AG09309 (cell line): ENCODE results near the gene MACROH2A2.
"Not testable (repeated sequence)": the region's sequence is repeated elsewhere in the genome, so short reads cannot be mapped to it uniquely, and the experiment has no call there.

ENCODE experiments used
- DNase-seq: peaks from one replicate; pipeline ENCODE4 v3.0.0-alpha.2; 2010; ENCODE audit warnings: low read depth
- H3K4me3 ChIP-seq: 2 replicates; pipeline ENCODE4 v1.5.1; 2011; ENCODE audit warnings: mild to moderate bottlenecking, low read depth, low read length, moderate library complexity; ENCODE audit not compliant: control insufficient read depth
- TF ChIP-seq, protein P1 (sequence below): IDR thresholded peaks from 2 replicates; pipeline ENCODE4 v1.5.1; 2011; ENCODE audit warnings: mild to moderate bottlenecking, low read depth, low read length, inconsistent platforms; ENCODE audit not compliant: insufficient read depth, control insufficient read depth; ENCODE audit errors: missing control alignments

Gene MACROH2A2

DNA sequence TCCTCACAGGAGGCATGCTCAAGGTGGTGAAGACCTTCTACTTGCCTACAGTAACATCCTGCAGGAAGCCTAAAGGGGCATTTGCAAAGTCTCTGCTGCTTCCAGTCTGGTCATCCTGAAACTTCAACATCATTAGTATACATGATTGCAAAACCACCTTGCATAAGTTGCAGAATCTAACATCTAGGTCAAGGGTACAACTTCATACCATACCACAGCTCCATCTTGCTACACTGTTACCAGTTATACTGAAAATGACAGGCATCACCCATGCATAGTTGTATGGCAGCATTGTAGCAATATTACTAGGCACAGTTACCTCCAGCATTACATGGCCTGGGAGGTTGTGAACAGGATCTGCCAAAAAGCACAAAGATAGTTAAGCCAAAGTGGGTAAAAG, 13.7 kb upstream of the MACROH2A2 start:
- DNase-seq: no peak
- TF ChIP-seq, protein P1, sequence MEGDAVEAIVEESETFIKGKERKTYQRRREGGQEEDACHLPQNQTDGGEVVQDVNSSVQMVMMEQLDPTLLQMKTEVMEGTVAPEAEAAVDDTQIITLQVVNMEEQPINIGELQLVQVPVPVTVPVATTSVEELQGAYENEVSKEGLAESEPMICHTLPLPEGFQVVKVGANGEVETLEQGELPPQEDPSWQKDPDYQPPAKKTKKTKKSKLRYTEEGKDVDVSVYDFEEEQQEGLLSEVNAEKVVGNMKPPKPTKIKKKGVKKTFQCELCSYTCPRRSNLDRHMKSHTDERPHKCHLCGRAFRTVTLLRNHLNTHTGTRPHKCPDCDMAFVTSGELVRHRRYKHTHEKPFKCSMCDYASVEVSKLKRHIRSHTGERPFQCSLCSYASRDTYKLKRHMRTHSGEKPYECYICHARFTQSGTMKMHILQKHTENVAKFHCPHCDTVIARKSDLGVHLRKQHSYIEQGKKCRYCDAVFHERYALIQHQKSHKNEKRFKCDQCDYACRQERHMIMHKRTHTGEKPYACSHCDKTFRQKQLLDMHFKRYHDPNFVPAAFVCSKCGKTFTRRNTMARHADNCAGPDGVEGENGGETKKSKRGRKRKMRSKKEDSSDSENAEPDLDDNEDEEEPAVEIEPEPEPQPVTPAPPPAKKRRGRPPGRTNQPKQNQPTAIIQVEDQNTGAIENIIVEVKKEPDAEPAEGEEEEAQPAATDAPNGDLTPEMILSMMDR: no peak
- H3K4me3 ChIP-seq: no peak overlapping the region

DNA sequence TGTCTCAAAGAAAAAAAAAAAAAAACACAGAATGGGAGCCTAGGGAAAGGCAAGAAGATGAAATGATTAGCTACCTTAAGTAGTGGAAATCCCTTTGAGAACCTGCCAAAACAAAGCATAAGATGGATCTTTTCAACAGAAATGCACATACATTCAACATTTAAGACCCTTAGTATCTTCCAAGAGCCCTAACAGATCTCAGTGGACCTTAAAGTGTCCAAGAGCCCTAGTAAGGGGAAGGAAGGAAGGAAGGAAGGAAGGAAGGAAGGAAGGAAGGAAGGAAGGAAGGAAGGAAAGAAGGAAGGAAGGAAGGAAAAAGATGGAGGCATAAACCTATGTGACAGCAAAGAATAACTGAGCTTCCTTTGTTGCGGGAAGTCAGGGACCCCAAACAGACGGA, 11.6 kb upstream of the MACROH2A2 start:
- TF ChIP-seq, protein P1: no peak

DNA sequence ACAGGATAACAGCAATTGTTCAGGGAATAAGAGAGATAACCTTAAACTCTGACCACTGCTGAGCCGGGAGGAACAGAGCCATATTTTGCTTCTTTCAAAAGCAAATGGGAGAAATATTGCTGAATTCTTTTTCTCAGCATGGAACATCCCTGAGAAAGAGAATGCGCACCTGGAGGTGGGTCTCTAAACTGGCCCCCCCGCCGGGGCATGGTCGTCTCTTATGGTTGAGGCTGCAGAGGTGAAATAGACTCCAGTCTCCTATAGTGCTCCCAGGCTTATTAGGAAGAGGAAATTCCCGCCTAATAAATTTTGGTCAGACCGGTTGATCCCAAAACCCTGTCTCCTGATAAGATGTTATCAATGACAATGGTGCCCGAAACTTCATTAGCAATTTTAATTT, 10.9 kb upstream of the MACROH2A2 start:
- H3K4me3 ChIP-seq, DNase-seq: not testable (repeated sequence)

More for the DNA sequence above, 11.6 kb upstream of the MACROH2A2 start:
- DNase-seq: no peak
- no peak overlapping the region for H3K4me3 ChIP-seq

DNA sequence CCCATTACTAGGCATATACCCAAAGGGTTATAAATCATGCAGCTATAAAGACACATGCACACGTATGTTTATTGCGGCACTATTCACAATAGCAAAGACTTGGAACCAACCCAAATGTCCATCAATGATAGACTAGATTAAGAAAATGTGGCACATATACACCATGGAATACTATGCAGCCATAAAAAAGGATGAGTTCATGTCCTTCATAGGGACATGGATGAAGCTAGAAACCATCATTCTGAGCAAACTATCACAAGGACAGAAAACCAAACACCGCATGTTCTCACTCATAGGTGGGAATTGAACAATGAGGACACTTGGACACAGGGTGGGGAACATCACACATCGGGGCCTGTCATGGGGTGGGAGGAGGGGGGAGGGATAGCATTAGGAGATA, 5.6 kb upstream of the MACROH2A2 start:
- not testable (repeated sequence) for DNase-seq, H3K4me3 ChIP-seq

DNA sequence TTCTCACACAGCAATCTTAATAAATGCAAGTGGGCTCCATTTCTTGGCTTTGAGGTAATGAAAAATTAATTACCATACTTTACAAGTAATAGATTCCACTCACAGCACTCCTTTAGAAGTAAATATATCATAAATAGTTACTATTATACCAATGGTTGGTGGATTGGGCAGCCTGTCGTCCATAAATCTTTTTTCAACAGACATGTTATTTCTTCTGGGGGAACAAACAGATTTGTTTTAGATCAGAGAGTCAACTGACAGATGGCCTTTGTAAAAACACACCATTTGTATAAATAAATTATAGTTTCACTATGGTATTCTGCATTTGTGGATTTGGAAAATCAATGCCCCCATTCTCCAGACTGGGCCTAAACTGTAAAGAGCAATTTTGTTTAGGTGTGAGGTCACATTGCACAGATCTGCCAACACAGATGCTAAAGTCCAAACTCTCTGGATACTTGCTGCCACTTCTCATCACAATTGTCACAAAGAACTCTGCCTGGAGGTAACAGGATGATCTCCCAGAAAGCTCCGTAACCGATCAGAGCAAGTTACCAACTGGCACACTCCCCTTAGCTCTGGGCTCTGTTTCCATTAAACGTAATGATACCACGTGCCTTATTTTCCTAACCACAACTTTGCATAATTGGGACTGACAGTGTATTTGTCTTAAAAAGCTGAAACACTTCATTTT, 4.5 kb upstream of the MACROH2A2 start:
- no peak for DNase-seq
- H3K4me3 ChIP-seq: no peak overlapping the region
- TF ChIP-seq, protein P1: no peak

DNA sequence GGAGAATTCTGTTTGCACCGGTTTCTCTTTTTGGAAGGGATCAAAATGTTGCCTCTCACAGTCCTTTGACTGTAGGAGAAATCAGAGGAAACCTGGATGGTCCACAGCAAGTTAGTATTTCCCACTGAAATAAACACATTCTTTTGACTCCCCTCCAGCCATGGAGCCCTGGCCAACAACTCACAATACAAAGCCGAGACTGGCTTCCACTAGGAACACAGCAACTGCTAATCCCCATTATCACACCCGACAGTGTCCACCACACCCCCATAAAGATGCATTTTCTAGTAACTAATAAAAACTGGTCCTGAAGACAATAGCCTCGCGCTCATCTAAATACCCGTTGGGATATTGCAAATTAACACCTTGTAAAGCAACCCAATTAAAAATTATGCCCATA, 798 bp upstream of the MACROH2A2 start:
- no peak overlapping the region; the same call in 1 of the 2 replicates for H3K4me3 ChIP-seq
- no peak for DNase-seq
- TF ChIP-seq, protein P1: no peak

DNA sequence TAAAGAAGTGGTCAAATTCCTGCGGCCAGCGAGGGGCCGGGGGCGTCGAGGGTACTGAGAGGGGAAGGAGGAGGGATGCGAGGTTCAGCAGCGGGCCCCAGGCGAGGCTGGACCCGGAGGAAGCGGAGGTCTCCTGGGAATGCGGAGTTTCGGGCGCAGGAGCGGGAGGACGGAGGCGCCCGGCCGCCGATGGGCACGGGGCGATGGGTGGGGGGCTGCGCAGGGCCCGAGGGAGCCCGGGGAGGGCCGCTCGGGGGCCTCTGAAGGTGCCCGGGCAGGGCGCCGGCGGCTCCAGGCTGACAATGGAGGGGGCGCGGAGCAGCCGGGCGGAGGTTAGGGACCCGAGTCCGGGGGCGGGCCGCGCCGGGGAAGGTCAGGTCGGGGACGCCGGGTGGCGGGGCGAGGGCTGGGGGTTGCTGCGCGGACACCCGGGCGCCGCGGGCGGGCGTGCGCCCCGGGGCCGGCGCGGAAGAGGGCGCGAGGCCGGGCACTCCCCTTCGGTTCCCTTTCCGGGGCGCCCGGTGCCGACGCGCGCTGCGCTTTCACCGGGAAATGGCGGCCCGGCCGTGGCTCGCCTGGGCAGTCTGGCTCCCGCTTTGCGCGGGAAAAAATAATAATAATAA, 683 bp downstream of the MACROH2A2 start:
- TF ChIP-seq, protein P1: no peak
- no peak for DNase-seq
- H3K4me3 ChIP-seq: peak overlapping the region; percentile 52
